GM19452 (cell line): ENCODE measurements around the gene LEF1.
"Not testable (repeated sequence)": the region's sequence is repeated elsewhere in the genome, so short reads cannot be mapped to it uniquely, and the experiment has no call there.

ENCODE experiments used
- ATAC-seq: cut with Tn5 transposase; IDR thresholded peaks from one replicate; pipeline ENCODE4 v1.9.1; 2021; ENCODE audit not compliant: unreplicated experiment

Gene LEF1

DNA sequence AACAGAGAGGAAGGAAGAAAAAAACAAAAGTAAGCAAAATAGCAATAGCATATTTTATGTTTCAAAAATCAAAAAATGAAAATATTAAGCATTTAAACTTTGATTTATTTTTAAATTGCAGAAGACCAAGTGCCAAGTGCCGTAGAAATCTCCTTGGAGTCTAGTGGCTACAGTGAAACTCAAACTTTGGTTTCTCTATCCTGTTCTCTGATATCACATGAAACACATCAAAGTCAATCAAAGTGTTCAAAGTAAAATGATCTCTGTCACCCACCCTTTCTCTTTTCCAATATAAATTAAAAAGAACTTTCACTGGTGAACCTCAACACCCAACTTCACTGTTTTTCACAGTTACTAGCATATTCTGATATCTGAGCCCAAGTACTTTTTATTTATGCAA, 98.0 kb downstream of the LEF1 start:
- no peak for ATAC-seq

DNA sequence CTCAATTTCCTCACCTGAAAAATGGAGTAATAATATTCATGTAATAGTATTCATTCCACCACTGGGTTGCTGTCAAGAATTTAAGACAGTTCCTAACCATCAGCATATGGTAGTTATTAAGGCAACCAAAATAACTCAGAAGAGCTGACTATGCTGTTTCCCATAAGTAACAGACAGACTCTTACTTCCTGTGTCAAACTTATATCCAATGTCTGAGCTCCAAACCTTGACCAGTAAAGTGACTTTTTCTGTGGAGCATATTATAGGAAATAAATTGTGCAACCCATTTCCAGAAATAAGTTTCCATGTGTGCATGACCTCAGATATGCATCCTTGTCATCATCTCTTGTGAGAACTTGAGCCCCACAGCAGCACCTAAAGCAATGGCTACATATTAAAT, 100.3 kb downstream of the LEF1 start:
- ATAC-seq = no peak

DNA sequence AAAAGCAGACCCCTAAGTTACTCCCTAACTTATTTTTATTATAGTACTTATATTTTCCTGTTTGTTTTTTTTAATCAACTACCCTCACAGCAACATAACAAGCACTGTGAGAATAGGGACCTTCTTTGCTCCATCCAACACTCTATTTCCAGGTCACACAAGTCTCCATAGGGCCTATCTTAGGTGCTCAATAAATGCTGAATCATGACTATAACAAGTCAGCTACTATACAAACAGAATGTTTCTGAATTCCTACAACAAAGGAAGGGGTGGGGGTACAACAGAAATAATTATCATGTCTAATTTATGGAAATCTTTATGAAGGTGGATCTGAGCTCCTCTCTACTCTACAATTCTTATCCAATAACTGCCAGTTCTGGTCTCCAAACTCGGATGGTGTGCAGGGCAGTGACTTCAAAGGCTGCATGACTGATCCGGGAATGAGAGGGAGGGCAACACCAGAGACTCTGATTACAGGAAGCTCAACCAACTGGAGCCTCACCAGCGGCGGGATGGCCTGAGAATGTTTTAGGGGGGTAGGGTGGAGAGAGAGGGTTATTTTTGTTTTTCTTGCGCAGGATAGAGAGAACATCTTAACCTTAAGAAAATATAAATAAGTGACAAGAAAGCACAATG, 107.9 kb downstream of the LEF1 start:
- no peak for ATAC-seq

DNA sequence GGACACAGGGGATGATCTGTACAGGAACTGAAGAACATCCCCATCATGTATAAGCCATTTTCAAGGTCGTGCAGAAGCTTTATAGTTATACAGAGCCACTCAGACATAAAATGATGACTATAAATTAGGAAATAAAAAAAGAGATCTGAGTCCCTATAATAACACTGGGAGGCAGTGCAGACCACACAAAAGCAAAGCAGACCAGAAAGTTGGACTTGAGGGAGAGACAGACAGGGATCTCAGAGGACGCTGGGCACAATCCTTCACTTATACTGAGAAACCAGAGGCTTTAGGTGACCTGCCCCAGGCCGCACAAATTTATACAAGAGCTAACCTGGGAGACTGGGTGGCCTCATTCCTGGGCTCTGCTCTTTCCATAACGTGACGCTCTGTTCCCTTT, 108.6 kb downstream of the LEF1 start:
- ATAC-seq = no peak

DNA sequence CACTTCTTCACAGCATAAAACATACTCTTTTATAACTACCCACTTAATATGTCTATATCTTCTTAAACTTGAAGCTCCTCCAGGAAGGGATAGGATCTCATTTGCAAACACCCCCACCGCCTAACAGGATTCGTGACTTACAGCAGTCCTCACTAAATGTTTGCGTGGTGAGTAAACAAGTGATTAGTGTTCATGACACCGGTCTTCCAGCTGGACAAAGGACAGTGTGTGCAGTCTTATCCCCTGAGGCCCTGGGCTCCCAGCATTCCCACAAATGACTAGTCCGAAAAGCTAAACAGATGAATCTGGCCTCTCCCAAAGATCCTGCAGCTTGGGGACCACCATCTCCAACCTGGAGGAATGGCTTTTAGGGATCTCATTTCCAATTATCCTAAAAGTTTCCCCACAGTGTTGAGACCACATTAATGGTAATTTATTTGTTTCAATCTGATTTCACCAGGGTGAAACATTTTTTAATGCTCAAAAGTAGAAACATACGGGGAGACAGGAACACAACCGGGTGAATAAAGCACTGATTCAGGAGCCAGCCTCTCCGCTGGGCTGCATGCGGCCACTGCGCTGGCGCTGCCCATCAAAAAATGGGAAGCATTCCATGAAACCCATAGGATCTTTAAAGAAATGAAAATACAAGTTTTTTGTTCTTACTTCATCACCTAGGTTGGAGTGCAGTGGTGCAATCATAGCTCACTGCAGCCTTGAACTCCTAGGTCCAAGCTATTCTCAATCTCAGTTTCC, 109.9 kb downstream of the LEF1 start:
- no peak for ATAC-seq

DNA sequence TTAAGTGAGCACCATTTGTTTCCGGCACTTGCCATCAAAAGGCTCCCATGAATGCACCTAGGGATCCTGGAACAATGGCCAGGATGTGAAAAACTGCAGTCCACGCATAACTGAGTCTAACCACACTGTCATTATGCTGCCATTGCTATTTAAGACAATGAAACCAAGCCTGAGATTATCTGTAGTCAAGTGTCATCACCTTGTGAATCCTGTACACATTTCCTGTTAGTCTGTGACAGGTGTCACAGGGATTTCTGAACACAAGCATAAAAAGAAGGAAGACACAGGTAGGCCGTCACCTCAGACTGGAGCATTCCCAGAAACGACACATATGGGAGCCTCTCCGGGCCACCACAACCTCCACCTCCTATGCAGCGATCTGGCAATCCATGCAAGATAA, 112.3 kb downstream of the LEF1 start:
- no peak for ATAC-seq

DNA sequence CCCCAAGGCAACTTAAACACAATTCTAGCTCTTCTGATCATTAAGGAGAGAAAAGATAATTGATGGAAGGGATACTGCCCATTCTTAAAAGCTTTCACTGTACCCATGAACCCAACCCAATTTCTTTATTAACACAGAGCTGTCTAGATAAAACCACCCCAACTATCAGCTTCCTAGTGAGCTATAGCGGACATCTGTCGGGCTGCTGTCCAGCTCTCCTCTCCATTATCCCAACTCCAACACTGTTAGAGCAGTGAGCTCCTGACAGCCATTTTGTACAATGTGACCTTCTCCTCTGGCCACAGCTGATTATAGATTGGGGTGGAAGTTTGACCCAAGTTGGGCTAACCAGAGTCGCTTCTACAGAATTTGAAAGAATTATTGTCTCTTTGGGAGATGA, 112.9 kb downstream of the LEF1 start:
- ATAC-seq = no peak

DNA sequence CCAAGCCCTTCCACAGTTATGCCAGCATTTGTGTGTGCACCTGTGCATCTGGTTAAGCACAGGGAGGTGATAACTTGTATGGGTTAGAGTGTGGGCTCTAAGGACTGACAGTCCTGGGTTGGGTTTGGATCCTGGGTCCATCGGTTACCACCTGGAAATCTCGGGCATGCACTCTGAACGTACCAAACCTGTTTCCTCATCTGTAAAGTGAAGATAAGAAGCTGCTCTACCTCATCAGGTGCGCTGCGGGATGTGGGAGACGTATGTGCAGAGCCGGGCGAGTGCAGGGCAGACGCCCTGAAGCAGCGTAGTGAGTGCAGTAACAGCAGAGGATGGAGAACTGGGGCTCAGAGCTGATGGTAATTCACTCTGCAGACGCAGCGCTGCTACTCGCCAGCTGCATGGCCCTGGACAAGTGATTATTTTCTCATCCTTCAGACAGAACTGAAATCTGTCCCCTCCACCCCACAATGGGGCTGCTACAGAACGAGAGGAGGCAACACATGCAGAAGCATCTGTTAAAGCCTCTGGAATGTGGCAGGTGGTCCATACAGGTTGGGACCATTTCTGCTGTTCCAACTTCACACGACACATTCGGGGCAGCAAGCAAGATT, 114.6 kb downstream of the LEF1 start:
- no peak for ATAC-seq

DNA sequence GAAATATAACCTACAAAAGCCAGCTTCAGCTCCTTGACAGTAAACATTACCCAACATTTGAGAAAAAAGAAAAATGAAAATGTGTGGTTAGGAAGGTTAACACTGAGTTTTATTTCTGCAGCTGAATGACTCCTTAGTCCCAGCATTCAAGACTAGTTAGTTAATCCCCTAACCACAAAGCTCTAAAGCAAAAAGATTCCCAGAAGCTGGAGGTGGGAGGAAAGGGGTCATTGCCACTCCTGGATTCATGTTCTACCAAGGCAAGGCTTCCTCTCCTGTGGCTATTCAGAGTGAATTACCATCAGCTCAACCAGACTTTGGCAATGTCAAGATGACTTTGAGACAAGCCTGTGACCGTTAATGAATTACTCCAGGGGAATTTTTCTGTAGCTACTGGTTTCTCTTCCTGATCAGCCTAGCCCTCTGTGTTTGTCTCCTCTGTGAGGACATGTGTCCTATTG, 115.5 kb downstream of the LEF1 start:
- peak; percentile 95 for ATAC-seq

DNA sequence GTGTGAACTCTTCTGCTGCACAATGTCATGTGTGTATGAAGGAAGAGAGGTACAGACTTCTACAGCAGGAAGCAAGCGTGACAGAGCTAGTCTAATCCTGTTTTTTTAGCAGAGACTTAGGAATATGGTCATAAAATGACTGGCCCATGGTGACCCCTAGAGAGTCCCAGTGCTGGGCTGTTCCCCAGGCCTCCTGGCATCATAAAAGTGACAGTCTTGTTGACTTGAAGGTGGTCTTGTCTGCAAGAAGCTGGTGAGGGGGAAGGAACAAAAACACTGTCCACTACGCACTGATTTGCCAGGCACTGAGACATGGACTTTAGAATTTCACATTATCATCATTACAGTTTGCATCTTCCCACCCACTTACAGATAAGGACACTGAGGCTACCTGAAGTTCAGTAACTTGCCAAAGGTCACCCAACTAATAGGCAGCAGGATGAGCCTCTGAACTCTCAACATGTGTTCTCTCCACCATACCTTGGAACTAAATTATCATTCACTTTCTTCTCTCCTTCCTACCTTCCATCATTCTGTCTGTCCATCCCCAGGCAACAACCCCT, 116.1 kb downstream of the LEF1 start:
- ATAC-seq = no peak

DNA sequence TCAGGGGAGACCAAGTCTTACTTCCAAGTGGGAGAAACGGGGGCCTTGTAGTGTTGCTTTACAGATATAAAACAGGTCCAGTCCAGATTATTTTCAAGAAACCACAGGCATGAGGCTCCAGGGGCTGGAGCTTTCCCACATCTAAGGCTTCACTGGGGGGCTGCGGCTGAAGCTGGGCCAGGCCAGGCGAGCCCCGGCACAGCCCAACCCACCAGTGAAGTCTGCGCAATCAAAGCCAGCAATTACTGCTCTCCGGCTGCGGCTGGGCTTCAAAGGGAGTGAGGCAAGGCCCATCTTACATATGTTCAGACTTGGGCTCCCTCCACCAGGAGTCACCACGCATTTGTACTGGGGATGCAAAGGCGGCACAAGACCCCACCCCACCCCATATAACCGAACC, 117.4 kb downstream of the LEF1 start:
- no peak for ATAC-seq

DNA sequence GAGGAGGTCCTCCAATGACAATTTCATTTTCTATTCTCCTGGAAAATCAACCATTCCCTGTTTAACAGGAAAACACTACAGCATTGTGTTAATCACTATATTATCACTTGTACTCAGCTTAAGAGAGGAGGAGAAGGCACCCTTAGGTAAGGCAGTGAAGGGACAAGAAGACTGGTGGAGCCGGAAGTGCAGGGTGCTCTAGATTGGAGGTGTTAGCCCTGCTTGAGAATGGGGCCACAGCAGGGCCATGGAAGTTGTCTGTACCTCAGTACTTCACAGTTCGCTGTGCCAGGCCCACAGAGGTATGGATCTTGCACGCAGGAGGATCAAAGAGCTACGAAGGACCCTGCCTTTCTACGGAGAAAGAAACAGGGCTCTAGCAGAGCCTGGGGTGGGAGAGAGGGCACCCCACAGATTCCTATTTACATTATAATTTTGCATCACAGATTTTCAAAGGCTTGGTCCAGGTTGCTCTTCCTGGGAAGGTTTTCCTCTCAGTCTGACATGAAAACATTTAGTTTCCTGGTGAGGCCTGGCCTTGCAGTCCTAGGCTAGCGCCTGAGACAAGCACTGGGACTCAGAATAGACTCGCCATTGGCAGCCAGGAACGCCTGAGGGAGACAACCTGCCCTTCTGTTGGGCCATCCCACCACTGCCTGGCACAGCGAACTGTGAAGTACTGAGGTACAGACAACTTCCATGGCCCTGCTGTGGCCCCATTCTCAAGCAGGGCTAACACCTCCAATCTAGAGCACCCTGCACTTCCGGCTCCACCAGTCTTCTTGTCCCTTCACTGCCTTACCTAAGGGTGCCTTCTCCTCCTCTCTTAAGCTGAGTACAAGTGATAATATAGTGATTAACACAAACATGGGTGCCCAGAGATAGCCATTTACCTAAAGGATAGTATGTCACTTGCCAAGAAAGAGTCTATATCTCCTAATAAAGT, 118.3 kb downstream of the LEF1 start:
- ATAC-seq = not testable (repeated sequence)

DNA sequence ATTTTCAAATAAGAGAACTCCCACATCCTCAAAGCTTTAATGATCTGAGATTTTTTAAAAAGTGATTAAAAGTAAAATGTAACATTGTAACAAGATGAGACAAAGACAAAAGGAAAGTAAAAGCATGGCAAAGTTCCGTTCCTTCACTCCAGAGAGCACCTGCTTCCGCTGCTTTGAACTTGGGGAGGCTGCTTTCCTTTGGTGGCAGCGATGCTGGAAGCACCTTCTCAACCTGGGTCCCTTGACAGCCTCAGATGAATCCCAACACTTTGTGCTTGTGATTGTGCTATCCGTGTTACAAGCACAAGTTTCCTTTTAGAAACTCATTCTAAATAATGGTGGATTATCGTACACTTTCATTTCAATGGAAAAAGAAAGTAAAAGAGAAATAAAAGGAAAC, 119.3 kb downstream of the LEF1 start:
- no peak for ATAC-seq

DNA sequence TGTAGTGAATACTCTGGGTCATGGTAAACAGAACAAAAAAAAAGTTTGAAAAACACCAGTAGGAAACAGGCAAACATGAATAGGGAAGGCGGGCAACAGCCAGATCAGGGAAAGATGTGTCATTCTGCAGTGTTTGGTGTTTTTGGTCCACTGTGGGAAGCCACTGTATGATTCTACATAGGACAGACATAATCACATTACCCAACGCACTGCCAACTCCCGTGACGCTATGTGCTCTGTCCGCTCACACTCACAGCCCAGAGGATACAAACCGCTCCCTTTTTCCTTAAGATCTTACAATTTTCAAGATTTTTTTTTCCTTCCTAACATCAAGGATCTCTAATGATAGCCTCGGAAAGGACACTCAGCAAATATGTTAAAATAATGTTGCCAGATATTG, 119.7 kb downstream of the LEF1 start:
- no peak for ATAC-seq

DNA sequence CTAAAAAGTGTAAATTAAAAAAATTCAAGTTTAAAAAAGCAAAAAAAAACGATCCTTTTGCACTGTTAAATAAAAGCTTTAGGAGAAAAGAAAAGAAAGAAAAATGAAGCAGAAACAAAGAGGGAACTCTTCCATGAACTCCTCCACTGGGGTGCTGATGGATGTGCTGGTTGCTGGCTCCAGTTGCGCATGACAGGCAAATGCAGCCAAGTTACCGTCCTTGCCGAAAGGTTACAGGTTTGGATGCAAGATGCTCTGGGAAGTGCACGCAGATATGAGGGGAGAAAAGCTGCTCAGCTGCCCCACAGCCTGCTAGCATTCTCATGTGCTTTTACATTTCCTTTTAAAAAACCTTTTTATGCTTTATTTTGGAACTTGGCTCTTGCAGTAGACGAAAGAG, 120.6 kb downstream of the LEF1 start:
- ATAC-seq = no peak

DNA sequence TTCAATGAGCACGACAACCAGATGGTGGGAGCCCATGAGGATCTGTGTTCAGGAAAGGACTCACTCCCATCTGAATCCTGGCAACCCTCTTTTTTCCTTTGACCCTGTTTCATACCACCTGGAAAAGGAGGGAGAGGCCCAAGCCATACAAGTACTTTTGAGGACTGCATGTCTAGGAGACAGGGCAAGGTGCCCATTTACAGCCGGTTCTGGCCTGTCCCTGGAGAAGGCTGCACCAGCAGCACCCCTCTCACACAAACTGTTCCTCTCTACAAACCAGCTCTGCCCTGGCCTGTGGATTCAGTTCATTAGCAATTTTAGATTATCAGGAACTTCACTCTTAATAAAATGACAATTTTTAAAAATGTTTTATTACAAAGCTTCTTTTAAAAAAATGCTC, 121.5 kb downstream of the LEF1 start:
- ATAC-seq = no peak

DNA sequence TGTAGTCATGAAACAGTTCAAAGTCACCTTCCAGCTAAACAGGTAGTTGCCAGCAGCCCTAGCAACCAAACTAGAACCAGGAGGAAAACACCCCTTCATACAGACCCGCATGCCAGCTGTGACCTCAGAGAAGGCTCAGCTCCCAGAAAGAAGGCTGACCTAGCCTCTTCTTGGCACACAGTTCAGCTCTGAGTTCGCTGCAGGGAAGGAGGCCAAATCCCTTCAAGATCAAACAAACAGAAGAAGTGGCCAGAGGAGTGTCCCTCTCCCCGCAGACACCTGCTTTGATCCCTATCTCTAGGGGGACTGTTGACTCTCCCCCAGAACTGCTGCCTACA, 123.1 kb downstream of the LEF1 start:
- no peak for ATAC-seq

DNA sequence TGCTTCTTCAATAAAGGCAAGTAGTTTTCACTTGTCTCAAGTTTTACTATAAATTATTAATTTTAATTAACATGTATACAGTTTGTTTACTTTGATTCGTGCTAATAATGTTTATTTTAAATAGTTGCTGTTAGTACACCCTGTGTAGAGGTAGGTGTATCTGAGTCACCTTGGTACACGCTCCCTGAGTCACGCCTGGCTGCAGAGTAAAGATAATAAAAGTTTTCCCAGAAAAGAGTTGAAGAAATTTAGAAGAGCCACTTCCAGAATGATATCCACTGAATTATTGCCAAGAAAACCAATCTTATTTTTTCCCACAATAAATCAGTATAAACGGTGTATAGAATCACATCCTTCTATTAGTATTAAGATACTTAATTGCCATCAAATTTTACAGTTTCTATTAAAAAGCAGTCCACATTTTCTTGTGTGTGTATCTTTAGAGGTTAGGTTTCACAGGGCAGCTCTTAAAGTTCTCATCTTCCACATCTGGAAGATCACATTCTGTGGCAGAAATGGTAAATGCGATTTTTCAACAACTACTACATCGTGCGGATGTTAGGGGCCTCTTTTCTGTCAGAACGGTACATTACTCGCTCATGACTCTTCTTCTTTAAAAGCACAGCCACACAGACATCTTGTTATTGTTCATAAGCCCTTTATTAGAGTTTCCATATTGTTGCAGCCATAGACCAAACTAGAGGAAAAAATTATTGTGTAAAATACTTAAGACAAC, 123.6 kb downstream of the LEF1 start:
- ATAC-seq = no peak

DNA sequence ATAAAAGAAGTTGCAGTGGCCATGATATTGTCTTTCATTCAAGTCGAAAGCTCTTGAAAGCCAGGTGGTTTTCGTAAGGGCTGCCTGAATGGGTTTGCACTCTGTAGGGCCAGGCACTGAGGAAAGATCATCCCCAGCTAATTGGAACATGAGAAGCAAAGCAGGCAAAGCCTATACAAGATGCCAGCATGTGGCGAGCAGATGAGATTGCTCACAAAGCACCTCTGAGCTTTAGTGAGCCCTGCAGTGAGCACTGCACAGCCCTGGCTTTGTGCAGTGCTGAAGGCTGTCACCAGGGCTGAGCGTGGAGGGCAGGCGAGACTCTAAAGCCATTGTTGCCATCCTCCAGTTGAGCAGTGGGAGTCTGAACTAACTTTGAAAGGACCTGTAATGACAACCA, 125.2 kb downstream of the LEF1 start:
- ATAC-seq = no peak

DNA sequence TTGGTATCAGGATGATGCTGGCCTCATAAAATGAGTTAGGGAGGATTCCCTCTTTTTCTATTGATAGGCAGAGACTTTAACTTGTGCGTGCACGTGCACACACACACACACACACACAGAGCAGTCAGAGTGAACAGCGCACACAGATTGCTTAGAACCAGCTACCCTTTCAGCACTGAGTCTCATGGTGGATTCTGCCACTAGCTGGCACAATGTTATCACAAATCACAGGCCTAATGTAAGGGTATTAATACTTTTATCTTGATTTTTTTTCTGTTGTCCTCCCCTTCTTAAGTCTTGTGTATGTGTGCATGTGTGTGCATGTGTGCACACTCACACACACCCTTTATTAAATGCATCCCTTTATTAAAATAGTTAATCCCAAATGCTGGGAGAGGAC, 125.8 kb downstream of the LEF1 start:
- no peak for ATAC-seq
